ENCODE data around the gene PSMG2. TPM values are rescaled to one million over a fixed set of nuclear protein-coding genes. Genes with fewer than 3 reads are reported as not detected.
A peak's percentile ranks its signal among the peaks of the same experiment; 100 is the strongest.

Gene PSMG2
- total and polyA plus RNA-seq, 9 of the 15 experiments (the other 6 are each of a cell fraction or from before 2014, with no cell fraction given): 59.9 to 271 (median 111) TPM

DNA sequence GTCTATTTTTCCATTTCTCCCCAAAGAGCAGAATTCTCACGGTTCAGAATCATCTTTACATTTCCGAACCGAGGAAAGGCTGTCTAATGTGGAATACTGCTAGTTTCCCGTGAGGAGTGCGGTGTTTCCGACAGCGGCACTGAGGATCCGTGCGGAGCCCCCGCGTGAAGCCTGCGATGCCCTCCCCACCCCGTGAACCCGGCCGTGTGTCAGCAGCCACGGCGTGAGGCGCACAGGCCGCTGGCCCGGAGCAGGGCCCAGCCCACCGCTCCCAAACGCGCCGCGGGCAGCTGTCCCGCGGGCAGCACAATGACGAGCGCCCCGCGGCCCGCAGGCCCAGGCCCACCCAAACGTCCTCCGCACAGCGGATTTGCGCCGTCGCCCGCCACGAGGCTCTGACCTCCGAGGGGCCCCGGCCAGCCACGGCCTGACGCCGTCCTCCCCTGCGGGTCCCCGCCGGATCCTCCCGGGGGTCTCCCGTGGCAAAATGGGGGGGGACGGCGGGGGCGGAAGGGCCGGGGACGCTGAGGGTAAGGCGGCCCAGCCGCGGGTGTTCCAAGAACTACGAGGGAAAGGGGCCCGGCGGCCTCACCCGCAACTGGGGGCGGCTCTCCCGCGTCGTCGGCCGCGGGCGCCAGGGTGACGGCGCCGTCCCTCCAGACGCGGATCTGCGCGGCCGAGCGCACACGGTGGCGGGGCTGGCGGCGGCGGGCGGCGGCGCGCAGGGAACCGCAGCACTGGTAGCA is 45.7 kb upstream of the PSMG2 start (continued):
- TF ChIP-seq ZNF12 (CRISPR knock-in tag; IDR thresholded peaks at IDR 0.05) (no peak), PTRF (tag; IDR thresholded peaks at IDR 0.05) (no peak), ZNF717 (CRISPR knock-in tag; IDR thresholded peaks at IDR 0.05) (no peak), PHF20 (IDR thresholded peaks at IDR 0.05; ENCODE audit: partially characterized antibody) (no peak), ESRRB (CRISPR knock-in tag; IDR thresholded peaks at IDR 0.05; ENCODE audit: borderline replicate concordance) (no peak), SIRT6 (IDR thresholded peaks at IDR 0.05; ENCODE audit: low read depth, low read length) (no peak), CREM (IDR thresholded peaks at IDR 0.05; ENCODE audit: low read depth) (peak; percentile 21; the same call in 1 of the 2 replicates), BRD4 (IDR thresholded peaks at IDR 0.05) (0 out of 2 replicates have a peak, but pooled peaks have one; percentile 31), CREBBP (IDR thresholded peaks at IDR 0.05; ENCODE audit: low read depth, low read length) (no peak), BMI1 (IDR thresholded peaks at IDR 0.05; ENCODE audit: low read length) (no peak), RBM22 (IDR thresholded peaks at IDR 0.05; ENCODE audit: low read depth, low read length, poor library complexity, severe bottlenecking) (no peak), MYBL2 (IDR thresholded peaks at IDR 0.05; ENCODE audit: low read depth) (no peak), MYBL2 (CRISPR knock-in tag; IDR thresholded peaks at IDR 0.05; ENCODE audit: borderline replicate concordance) (no peak), SP1 (CRISPR knock-in tag; IDR thresholded peaks at IDR 0.05) (no peak), ESRRA (IDR thresholded peaks at IDR 0.05; ENCODE audit: borderline replicate concordance, low read depth) (no peak)
- TF ChIP-seq, protein P1, sequence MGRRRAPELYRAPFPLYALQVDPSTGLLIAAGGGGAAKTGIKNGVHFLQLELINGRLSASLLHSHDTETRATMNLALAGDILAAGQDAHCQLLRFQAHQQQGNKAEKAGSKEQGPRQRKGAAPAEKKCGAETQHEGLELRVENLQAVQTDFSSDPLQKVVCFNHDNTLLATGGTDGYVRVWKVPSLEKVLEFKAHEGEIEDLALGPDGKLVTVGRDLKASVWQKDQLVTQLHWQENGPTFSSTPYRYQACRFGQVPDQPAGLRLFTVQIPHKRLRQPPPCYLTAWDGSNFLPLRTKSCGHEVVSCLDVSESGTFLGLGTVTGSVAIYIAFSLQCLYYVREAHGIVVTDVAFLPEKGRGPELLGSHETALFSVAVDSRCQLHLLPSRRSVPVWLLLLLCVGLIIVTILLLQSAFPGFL (CRISPR knock-in tag; IDR thresholded peaks at IDR 0.05): no peak
- TF ChIP-seq, protein P2, sequence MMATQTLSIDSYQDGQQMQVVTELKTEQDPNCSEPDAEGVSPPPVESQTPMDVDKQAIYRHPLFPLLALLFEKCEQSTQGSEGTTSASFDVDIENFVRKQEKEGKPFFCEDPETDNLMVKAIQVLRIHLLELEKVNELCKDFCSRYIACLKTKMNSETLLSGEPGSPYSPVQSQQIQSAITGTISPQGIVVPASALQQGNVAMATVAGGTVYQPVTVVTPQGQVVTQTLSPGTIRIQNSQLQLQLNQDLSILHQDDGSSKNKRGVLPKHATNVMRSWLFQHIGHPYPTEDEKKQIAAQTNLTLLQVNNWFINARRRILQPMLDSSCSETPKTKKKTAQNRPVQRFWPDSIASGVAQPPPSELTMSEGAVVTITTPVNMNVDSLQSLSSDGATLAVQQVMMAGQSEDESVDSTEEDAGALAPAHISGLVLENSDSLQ (IDR thresholded peaks at IDR 0.05): no peak
- TF ChIP-seq, protein P3, sequence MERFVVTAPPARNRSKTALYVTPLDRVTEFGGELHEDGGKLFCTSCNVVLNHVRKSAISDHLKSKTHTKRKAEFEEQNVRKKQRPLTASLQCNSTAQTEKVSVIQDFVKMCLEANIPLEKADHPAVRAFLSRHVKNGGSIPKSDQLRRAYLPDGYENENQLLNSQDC (CRISPR knock-in tag; IDR thresholded peaks at IDR 0.05): no peak
- TF ChIP-seq, protein P4, sequence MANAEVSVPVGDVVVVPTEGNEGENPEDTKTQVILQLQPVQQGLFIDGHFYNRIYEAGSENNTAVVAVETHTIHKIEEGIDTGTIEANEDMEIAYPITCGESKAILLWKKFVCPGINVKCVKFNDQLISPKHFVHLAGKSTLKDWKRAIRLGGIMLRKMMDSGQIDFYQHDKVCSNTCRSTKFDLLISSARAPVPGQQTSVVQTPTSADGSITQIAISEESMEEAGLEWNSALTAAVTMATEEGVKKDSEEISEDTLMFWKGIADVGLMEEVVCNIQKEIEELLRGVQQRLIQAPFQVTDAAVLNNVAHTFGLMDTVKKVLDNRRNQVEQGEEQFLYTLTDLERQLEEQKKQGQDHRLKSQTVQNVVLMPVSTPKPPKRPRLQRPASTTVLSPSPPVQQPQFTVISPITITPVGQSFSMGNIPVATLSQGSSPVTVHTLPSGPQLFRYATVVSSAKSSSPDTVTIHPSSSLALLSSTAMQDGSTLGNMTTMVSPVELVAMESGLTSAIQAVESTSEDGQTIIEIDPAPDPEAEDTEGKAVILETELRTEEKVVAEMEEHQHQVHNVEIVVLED (CRISPR knock-in tag; IDR thresholded peaks at IDR 0.05): no peak
- TF ChIP-seq, protein P5, sequence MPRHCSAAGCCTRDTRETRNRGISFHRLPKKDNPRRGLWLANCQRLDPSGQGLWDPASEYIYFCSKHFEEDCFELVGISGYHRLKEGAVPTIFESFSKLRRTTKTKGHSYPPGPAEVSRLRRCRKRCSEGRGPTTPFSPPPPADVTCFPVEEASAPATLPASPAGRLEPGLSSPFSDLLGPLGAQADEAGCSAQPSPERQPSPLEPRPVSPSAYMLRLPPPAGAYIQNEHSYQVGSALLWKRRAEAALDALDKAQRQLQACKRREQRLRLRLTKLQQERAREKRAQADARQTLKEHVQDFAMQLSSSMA (CRISPR knock-in tag; IDR thresholded peaks at IDR 0.05): no peak
- TF ChIP-seq, protein P6, sequence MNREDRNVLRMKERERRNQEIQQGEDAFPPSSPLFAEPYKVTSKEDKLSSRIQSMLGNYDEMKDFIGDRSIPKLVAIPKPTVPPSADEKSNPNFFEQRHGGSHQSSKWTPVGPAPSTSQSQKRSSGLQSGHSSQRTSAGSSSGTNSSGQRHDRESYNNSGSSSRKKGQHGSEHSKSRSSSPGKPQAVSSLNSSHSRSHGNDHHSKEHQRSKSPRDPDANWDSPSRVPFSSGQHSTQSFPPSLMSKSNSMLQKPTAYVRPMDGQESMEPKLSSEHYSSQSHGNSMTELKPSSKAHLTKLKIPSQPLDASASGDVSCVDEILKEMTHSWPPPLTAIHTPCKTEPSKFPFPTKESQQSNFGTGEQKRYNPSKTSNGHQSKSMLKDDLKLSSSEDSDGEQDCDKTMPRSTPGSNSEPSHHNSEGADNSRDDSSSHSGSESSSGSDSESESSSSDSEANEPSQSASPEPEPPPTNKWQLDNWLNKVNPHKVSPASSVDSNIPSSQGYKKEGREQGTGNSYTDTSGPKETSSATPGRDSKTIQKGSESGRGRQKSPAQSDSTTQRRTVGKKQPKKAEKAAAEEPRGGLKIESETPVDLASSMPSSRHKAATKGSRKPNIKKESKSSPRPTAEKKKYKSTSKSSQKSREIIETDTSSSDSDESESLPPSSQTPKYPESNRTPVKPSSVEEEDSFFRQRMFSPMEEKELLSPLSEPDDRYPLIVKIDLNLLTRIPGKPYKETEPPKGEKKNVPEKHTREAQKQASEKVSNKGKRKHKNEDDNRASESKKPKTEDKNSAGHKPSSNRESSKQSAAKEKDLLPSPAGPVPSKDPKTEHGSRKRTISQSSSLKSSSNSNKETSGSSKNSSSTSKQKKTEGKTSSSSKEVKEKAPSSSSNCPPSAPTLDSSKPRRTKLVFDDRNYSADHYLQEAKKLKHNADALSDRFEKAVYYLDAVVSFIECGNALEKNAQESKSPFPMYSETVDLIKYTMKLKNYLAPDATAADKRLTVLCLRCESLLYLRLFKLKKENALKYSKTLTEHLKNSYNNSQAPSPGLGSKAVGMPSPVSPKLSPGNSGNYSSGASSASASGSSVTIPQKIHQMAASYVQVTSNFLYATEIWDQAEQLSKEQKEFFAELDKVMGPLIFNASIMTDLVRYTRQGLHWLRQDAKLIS (CRISPR knock-in tag; IDR thresholded peaks at IDR 0.05): no peak

Measured in K562 (cell line).